Lower leg skin (tissue), 4 donors: ENCODE data around the gene RNF207. TPM values are rescaled to one million over a fixed set of nuclear protein-coding genes. Genes with fewer than 3 reads are reported as not detected.
"Not testable (repeated sequence)": the region's sequence is repeated elsewhere in the genome, so short reads cannot be mapped to it uniquely, and the experiment has no call there.

Experiments
- DNase-seq, 2 donors: peaks; one replicate each; pipeline ENCODE4 v3.0.0-alpha.2; 2019; ENCODE audit warnings: low spot score in 2 of 2
- H3K4me3 ChIP-seq: fragments of 200-600 bp; sonication (generic); 2 replicates; pipeline ENCODE4 v1.5.1; 2017; ENCODE audit warnings: mild to moderate bottlenecking, low read depth; ENCODE audit not compliant: poor library complexity, severe bottlenecking
- CTCF ChIP-seq, 3 donors: fragments of 450-650 bp; IDR thresholded peaks; one replicate each; pipeline ENCODE4 v1.5.1; 2016; ENCODE audit warnings: antibody characterized with exemption in 3 of 3, mild to moderate bottlenecking in 3 of 3, moderate library complexity in 2 of 3
- POLR2A ChIP-seq, 2 donors: fragments of 450-650 bp; IDR thresholded peaks; one replicate each; pipeline ENCODE4 v1.6.1; 2016 to 2017; ENCODE audit warnings: antibody characterized with exemption in 2 of 2, mild to moderate bottlenecking in 1 of 2, moderate library complexity in 1 of 2
- WGBS, 2 donors: methylation state at CpG; one replicate each; pipeline ENCODE4 v1.1.5; 2018; 5-methylcytosine and 5-hydroxymethylcytosine counted together
- intact Hi-C: fragments of 100-400 bp; cut with DNase I; formaldehyde crosslinking; loops from one replicate; pipeline ENCODE4 v1.15.0; 2023; ENCODE audit warnings: low total_unique reads
- total RNA-seq, 4 donors: library from RNA; depleted of rRNA; stranded (reverse); fragments of >200 nt; gene quantifications; one replicate each; pipeline ENCODE4 v1.1.0, GENCODE V29; 2016

RNF207 gene
- total RNA-seq, 4 donors from 2014 or later, result 5.0 to 10.4 (median 7.7) TPM

DNA sequence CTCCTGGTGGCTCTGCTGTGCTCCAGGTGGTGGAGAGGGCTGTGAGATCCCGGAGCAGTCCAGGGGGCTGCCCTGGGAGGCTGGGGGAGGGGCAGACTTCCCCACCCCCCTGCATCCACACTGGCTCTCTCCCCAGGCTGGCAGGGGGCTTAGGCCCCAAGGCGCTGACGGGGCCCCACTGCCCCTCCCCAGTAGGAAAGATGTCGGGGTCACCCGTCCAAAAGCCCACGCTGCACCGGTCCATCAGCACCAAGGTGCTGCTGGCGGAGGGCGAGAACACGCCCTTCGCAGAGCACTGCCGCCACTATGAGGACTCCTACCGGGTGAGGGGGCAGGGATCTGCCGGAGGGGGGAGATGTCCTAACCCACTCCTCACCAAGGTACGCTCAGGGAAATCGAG lies 5.8 kb downstream of the RNF207 start:
- no peak overlapping the region for H3K4me3 ChIP-seq
- WGBS, 2 donors, result 86 to 89% methylated on average over 13 to 16 of the region's 16 CpGs
- TF ChIP-seq POLR2A (IDR thresholded peaks at IDR 0.05), result no peak
- TF ChIP-seq CTCF (IDR thresholded peaks at IDR 0.05), result no peak
- intact Hi-C loops, result no loop called here
- DNase-seq, result no peak

DNA sequence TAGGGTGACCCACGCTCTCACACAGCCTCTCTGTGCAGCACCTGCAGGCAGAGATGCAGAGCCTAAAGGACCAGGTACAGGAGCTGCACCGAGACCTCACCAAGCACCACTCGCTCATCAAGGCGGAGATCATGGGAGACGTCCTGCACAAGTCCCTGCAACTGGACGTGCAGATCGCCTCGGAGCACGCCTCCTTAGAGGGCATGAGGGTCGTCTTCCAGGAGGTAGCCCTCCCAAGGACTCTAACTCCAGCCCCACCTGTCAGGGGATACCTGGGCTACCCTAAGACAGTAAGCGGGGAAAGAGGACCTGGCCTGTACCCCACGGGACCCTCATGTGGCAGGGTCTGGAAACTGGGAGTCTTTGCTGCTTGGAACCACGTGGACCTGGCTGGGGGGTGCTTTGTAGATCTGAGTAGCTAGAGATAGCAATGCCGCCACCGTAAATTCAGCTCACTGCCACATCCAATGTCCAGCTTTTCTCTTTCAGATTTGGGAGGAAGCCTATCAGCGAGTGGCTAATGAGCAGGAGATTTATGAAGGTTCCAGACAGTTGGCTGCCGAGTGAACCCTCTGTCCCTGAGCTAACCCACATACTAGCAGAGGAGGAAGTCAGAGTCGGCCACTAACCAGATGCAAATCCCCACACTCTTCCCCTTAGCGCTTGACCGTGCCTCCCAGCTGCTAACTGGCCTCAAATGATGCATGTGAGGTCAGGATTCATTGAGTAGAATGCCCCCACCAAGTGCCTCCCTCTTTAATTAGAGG lies 6.5 kb downstream of the RNF207 start:
- 81% methylated on average over 20 of the region's 20 CpGs for WGBS, 2 donors
- H3K4me3 ChIP-seq, result no peak overlapping the region
- no peak for TF ChIP-seq CTCF (IDR thresholded peaks at IDR 0.05)
- no peak for TF ChIP-seq POLR2A (IDR thresholded peaks at IDR 0.05)
- no peak for DNase-seq
- intact Hi-C loops, result no loop called here

GRCh38 chr1:6218375-6219164 lies 12.7 kb downstream of the RNF207 start:
- 87% methylated on average over 16 of the region's 16 CpGs for WGBS, 2 donors
- DNase-seq, result no peak
- TF ChIP-seq POLR2A (IDR thresholded peaks at IDR 0.05) (no peak), CTCF (IDR thresholded peaks at IDR 0.05) (no peak)
- H3K4me3 ChIP-seq, result no peak overlapping the region
- intact Hi-C loops, result no loop called here

GRCh38 chr1:6219641-6220040 lies 13.7 kb downstream of the RNF207 start:
- H3K4me3 ChIP-seq, intact Hi-C loops, DNase-seq: not testable (repeated sequence)
- 80% methylated on average over 11 of the region's 11 CpGs for WGBS, 2 donors

DNA sequence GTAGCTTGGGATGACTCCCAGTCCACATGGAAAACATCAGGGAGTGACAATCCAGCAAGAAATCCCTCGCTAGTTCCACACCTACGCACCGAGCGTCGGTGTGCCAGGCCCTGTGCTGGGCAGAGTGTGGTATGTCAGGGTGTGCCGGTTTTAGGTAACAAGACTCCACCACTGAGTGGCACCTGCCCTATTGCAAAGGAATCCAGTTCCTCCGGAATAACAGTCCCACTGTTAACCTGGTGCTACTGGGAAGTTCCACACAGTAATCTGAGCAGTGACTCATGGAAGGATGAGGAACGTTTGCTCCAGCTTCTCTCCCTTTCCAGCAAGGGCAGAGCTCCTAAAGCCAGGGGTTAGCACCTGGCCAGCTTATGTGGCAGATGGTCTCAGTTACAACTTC lies 14.3 kb downstream of the RNF207 start:
- DNase-seq, result no peak
- whole genome bisulfite sequencing, 2 donors, result 48 to 52% methylated on average over 8 of the region's 8 CpGs
- no peak overlapping the region for H3K4me3 ChIP-seq
- intact Hi-C loops, result no loop called here
- TF ChIP-seq POLR2A (IDR thresholded peaks at IDR 0.05) (no peak), CTCF (IDR thresholded peaks at IDR 0.05) (no peak)

DNA sequence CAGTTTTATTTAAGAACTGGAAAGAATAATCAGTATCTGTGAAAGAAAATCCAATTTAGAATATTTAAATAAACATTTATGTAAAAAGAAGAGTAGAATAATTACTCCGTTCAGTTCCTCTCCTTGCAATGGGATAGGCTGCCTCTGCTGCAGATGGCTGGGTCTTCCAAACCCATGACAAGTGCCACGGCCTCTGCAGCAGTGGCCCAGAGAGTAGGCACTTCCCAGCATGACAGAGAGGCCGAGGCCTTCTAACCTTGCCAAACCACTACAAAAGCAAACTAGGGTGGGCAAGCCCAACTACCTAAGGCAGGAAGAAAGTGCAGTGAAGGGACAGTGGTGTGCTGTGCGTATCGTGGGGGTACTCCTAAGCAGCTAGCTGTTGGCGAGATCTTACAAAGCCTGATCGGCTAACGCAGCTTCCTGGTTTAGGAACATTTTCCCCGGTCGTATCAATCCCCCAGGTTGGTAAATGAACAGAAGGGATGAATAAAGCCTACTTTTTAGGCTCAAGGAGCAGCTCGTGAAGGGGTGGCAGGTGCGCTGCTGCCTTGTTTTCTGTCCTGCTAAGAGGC lies 15.4 kb downstream of the RNF207 start:
- DNase-seq, result no peak
- WGBS, 2 donors, result 85 to 95% methylated on average over 12 of the region's 12 CpGs
- intact Hi-C loops, result no loop called here
- TF ChIP-seq POLR2A (IDR thresholded peaks at IDR 0.05), result no peak
- TF ChIP-seq CTCF (IDR thresholded peaks at IDR 0.05), result no peak
- H3K4me3 ChIP-seq, result no peak overlapping the region
